ENCODE data around the gene NF2. TPM values are rescaled to one million over a fixed set of nuclear protein-coding genes. Genes with fewer than 3 reads are reported as not detected.

NF2 gene
- total RNA-seq, 3 donors from 2014 or later: 21.1 to 36.1 (median 31.8) TPM

GRCh38 chr22:29741926-29742325, 138.5 kb downstream of the NF2 start:
- H3K27ac ChIP-seq: no peak overlapping the region
- H3K4me3 ChIP-seq: no peak overlapping the region
- no peak for DNase-seq (ENCODE audit: low spot score in 2 of 2)
- no peaks in the 10 kb centered on the region for H3K9me3 ChIP-seq
- no peaks in the 10 kb centered on the region for H3K27me3 ChIP-seq
- intact Hi-C loops (cut with DNase I; ENCODE audit: low total_unique reads): no loop called here
- H3K4me1 ChIP-seq: no peaks in the 10 kb centered on the region
- TF ChIP-seq POLR2AphosphoS5 (IDR thresholded peaks at IDR 0.05) (no peak), POLR2A (IDR thresholded peaks at IDR 0.05) (no peak)
- TF ChIP-seq, protein P1, sequence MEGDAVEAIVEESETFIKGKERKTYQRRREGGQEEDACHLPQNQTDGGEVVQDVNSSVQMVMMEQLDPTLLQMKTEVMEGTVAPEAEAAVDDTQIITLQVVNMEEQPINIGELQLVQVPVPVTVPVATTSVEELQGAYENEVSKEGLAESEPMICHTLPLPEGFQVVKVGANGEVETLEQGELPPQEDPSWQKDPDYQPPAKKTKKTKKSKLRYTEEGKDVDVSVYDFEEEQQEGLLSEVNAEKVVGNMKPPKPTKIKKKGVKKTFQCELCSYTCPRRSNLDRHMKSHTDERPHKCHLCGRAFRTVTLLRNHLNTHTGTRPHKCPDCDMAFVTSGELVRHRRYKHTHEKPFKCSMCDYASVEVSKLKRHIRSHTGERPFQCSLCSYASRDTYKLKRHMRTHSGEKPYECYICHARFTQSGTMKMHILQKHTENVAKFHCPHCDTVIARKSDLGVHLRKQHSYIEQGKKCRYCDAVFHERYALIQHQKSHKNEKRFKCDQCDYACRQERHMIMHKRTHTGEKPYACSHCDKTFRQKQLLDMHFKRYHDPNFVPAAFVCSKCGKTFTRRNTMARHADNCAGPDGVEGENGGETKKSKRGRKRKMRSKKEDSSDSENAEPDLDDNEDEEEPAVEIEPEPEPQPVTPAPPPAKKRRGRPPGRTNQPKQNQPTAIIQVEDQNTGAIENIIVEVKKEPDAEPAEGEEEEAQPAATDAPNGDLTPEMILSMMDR (IDR thresholded peaks at IDR 0.05): no peak
- H3K36me3 ChIP-seq: no peaks in the 10 kb centered on the region

- intact Hi-C loops (cut with DNase I; ENCODE audit: low total_unique reads): no loop called here
- Histone ChIP-seq H3K36me3 (no peaks in the 10 kb centered on the region), H3K4me3 (no peak overlapping the region), H3K4me1 (no peaks in the 10 kb centered on the region), H3K9me3 (no peaks in the 10 kb centered on the region), H3K27ac (no peak overlapping the region), H3K27me3 (no peaks in the 10 kb centered on the region)
- TF ChIP-seq POLR2AphosphoS5 (IDR thresholded peaks at IDR 0.05) (no peak), POLR2A (IDR thresholded peaks at IDR 0.05) (no peak)
- TF ChIP-seq, protein P1 (IDR thresholded peaks at IDR 0.05): no peak
- DNase-seq (ENCODE audit: low spot score in 2 of 2): no peak
Observed at GRCh38 chr22:29742326-29742725, 138.9 kb downstream of the NF2 start.

DNA sequence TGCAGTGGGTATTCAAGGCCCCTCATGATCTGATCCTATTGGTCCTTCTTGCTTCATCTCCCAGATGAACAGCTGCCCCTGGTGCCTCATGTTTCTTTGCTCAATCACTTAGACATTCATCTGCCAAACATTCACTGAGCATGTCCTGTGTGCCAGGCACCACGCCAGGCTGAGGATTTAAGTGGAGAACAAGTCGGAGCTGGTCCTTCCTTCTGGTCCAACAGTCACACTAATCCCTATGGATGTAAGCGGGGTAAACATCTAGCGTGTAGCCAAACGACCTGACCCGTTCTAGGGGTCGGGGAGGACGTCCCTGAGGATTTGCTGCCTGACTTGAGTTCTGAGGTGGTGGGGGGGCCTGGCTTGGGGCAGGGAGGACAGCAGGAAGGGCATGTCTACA, 141.5 kb downstream of the NF2 start:
- no peak overlapping the region for H3K4me3 ChIP-seq
- TF ChIP-seq POLR2A (IDR thresholded peaks at IDR 0.05): no peak
- TF ChIP-seq, protein P1 (IDR thresholded peaks at IDR 0.05): no peak
- TF ChIP-seq POLR2AphosphoS5 (IDR thresholded peaks at IDR 0.05): no peak
- peak in 1 of 2 donors; percentile 57 for DNase-seq (ENCODE audit: low spot score in 2 of 2)
- H3K9me3 ChIP-seq: no peaks in the 10 kb centered on the region
- H3K27me3 ChIP-seq: no peaks in the 10 kb centered on the region
- no peaks in the 10 kb centered on the region for H3K4me1 ChIP-seq
- intact Hi-C loops (cut with DNase I; ENCODE audit: low total_unique reads): no loop called here
- H3K27ac ChIP-seq: no peak overlapping the region
- H3K36me3 ChIP-seq: no peaks in the 10 kb centered on the region

- H3K9me3 ChIP-seq: no peaks in the 10 kb centered on the region
- no peak for DNase-seq (ENCODE audit: low spot score in 2 of 2)
- intact Hi-C loops (cut with DNase I; ENCODE audit: low total_unique reads): no loop called here
- no peaks in the 10 kb centered on the region for H3K4me1 ChIP-seq
- no peak overlapping the region for H3K27ac ChIP-seq
- no peaks in the 10 kb centered on the region for H3K36me3 ChIP-seq
- TF ChIP-seq POLR2AphosphoS5 (IDR thresholded peaks at IDR 0.05): no peak
- no peak for TF ChIP-seq POLR2A (IDR thresholded peaks at IDR 0.05)
- TF ChIP-seq, protein P1 (IDR thresholded peaks at IDR 0.05): no peak
- H3K27me3 ChIP-seq: no peaks in the 10 kb centered on the region
- no peak overlapping the region for H3K4me3 ChIP-seq
Observed at GRCh38 chr22:29747832-29748231, 144.4 kb downstream of the NF2 start.

Other genes with a start within 250 kb of the NF2 start
- gene AP1B1, start 215.1 kb upstream of the NF2 start, total RNA-seq: 10 to 100 TPM; 55.7 to 58.7 (median 58.2) TPM
- gene RFPL1, start 165.1 kb upstream of the NF2 start, total RNA-seq: not detected
- under 1 TPM; 0.29 to 0.33 (median 0.32) TPM for gene NEFH, start 123.4 kb upstream of the NF2 start, total RNA-seq
- gene THOC5, start 49.9 kb upstream of the NF2 start, total RNA-seq: 10 to 100 TPM; 33.2 to 55.4 (median 48.0) TPM
- gene NIPSNAP1, start 22.5 kb upstream of the NF2 start, total RNA-seq: 10 to 100 TPM in 2 of 3 donors, 1 to 10 TPM in 1; 7.4 to 29.3 (median 28.5) TPM
- gene CABP7, start 116.4 kb downstream of the NF2 start, total RNA-seq: not detected
- 10 to 100 TPM; 22.5 to 26.2 (median 23.0) TPM for gene ZMAT5, start 163.4 kb downstream of the NF2 start, total RNA-seq
- 10 to 100 TPM; 61.2 to 74.1 (median 68.3) TPM for gene UQCR10, start 163.7 kb downstream of the NF2 start, total RNA-seq
- 10 to 100 TPM; 37.0 to 60.3 (median 45.8) TPM for gene ASCC2, start 234.6 kb downstream of the NF2 start, total RNA-seq

Data from breast epithelium (tissue), 4 donors.